ENCODE measurements around the gene PTGFRN.
"Not testable (repeated sequence)": the region's sequence is repeated elsewhere in the genome, so short reads cannot be mapped to it uniquely, and the experiment has no call there.

PTGFRN gene

GRCh38 chr1:116909512-116910378, at the start of gene PTGFRN:
Gene PTGFRN (plus strand): TSS chr1:116909916. CDS start chr1:116910204, 288 bp downstream.
- DNase-seq, result peak; percentile 40

GRCh38 chr1:116860167-116860566, 49.5 kb upstream of the PTGFRN start:
- DNase-seq, result not testable (repeated sequence)

- no peak for DNase-seq
Observed at GRCh38 chr1:116861137-116861536, 48.6 kb upstream of the PTGFRN start.

GRCh38 chr1:116863031-116863430, 46.7 kb upstream of the PTGFRN start:
- not testable (repeated sequence) for DNase-seq

GRCh38 chr1:116866478-116866877, 43.2 kb upstream of the PTGFRN start:
- not testable (repeated sequence) for DNase-seq

- no peak for DNase-seq
Observed at GRCh38 chr1:116868385-116868784, 41.3 kb upstream of the PTGFRN start.

GRCh38 chr1:116869611-116870010, 40.1 kb upstream of the PTGFRN start:
- DNase-seq, result no peak

GRCh38 chr1:116870300-116870699, 39.4 kb upstream of the PTGFRN start:
- DNase-seq, result no peak

- DNase-seq, result no peak
Observed at GRCh38 chr1:116871779-116872146, 38.0 kb upstream of the PTGFRN start.

- DNase-seq, result no peak
Observed at GRCh38 chr1:116873680-116874271, 35.9 kb upstream of the PTGFRN start.

GRCh38 chr1:116874733-116875249, 34.9 kb upstream of the PTGFRN start:
- no peak for DNase-seq

GRCh38 chr1:116875391-116875790, 34.3 kb upstream of the PTGFRN start:
- no peak for DNase-seq

GRCh38 chr1:116875946-116876345, 33.8 kb upstream of the PTGFRN start:
- DNase-seq, result not testable (repeated sequence)

GRCh38 chr1:116877141-116877818, 32.4 kb upstream of the PTGFRN start:
- peak; percentile 9 for DNase-seq

- peak; percentile 21 for DNase-seq
Observed at GRCh38 chr1:116878804-116879477, 30.8 kb upstream of the PTGFRN start.

GRCh38 chr1:116879478-116880133, 30.1 kb upstream of the PTGFRN start:
- no peak for DNase-seq

GRCh38 chr1:116880917-116881316, 28.8 kb upstream of the PTGFRN start:
- no peak for DNase-seq

- no peak for DNase-seq
Observed at GRCh38 chr1:116881879-116882520, 27.7 kb upstream of the PTGFRN start.

GRCh38 chr1:116882866-116883265, 26.9 kb upstream of the PTGFRN start:
- no peak for DNase-seq

- DNase-seq, result no peak
Observed at GRCh38 chr1:116886291-116886878, 23.3 kb upstream of the PTGFRN start.

- no peak for DNase-seq
Observed at GRCh38 chr1:116887212-116887611, 22.5 kb upstream of the PTGFRN start.

All from midbrain (tissue), 1 donor.